ENCODE results near the gene POP5.

Gene POP5

DNA sequence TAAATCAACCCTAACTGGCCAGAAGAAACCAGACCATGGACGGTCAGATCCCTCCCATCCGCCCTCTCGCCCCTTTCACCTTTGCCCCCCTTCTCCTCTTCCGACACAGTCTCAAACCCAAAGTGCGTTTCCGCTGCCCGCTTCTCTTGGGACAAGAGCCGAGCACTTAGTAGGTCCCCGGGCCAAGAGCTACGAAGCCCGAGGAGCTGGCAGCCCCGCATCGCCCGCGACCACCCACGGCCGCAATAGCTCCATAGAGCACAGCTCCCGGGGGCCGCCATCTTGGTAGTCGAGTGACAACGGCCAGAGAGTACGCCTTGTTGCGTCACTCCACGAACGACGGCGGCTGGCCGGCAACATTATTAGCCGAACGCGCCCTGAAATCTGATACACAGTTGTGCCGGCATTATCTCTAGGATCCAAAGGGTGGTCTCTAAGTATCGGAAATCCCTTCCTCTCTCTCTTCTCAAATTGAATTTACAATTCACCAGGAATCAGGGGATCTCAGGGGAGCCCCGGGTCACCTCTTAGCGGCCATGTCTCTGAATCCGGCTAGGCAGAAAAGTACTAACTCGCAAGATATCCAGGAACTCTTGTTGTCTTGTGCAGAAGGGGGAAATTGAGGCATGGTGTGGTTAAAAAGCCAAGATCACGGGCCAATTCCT, 52.2 kb downstream of the POP5 start, which contains the start of gene COQ5 (continued):
- TF ChIP-seq ZNF518A (tag by site-specific recombination; conservative IDR thresholded peaks at IDR 0.05; ENCODE audit: low read depth) (peak; percentile 28), HOXC10 (CRISPR knock-in tag; IDR thresholded peaks at IDR 0.05) (no peak), ZNF157 (tag by site-specific recombination; IDR thresholded peaks at IDR 0.05) (no peak), KLF7 (tag by site-specific recombination; IDR thresholded peaks at IDR 0.05; ENCODE audit: borderline replicate concordance) (peak; percentile 54; the same call in 1 of the 2 replicates), ZNF155 (tag by site-specific recombination; IDR thresholded peaks at IDR 0.05) (no peak), ZNF223 (tag by site-specific recombination; IDR thresholded peaks at IDR 0.05) (peak; percentile 89), ZNF175 (tag by site-specific recombination; IDR thresholded peaks at IDR 0.05) (no peak), ZNF426 (tag by site-specific recombination; IDR thresholded peaks at IDR 0.05) (no peak), ZNF398 (tag by site-specific recombination; IDR thresholded peaks at IDR 0.05) (0 out of 2 replicates have a peak, but pooled peaks have one; percentile 47), ZNF184 (tag by site-specific recombination; IDR thresholded peaks at IDR 0.05) (0 out of 2 replicates have a peak, but pooled peaks have one; percentile 49), ZNF280D (tag by site-specific recombination; IDR thresholded peaks at IDR 0.05) (0 out of 2 replicates have a peak, but pooled peaks have one; percentile 67), ZFP69B (tag by site-specific recombination; IDR thresholded peaks at IDR 0.05) (no peak; the same call in 1 of the 2 replicates), ZBTB20 (tag by site-specific recombination; IDR thresholded peaks at IDR 0.05) (no peak; the same call in 1 of the 2 replicates), IKZF3 (tag by site-specific recombination; IDR thresholded peaks at IDR 0.05) (peak; percentile 75; the same call in 1 of the 2 replicates), PBX3 (CRISPR knock-in tag; IDR thresholded peaks at IDR 0.05) (no peak), ZEB2 (tag by site-specific recombination; IDR thresholded peaks at IDR 0.05) (peak; percentile 86)
- TF ChIP-seq, protein P1, sequence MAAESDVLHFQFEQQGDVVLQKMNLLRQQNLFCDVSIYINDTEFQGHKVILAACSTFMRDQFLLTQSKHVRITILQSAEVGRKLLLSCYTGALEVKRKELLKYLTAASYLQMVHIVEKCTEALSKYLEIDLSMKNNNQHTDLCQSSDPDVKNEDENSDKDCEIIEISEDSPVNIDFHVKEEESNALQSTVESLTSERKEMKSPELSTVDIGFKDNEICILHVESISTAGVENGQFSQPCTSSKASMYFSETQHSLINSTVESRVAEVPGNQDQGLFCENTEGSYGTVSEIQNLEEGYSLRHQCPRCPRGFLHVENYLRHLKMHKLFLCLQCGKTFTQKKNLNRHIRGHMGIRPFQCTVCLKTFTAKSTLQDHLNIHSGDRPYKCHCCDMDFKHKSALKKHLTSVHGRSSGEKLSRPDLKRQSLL (tag by site-specific recombination; IDR thresholded peaks at IDR 0.05): no peak
- TF ChIP-seq, protein P2, sequence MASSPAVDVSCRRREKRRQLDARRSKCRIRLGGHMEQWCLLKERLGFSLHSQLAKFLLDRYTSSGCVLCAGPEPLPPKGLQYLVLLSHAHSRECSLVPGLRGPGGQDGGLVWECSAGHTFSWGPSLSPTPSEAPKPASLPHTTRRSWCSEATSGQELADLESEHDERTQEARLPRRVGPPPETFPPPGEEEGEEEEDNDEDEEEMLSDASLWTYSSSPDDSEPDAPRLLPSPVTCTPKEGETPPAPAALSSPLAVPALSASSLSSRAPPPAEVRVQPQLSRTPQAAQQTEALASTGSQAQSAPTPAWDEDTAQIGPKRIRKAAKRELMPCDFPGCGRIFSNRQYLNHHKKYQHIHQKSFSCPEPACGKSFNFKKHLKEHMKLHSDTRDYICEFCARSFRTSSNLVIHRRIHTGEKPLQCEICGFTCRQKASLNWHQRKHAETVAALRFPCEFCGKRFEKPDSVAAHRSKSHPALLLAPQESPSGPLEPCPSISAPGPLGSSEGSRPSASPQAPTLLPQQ (tag by site-specific recombination; IDR thresholded peaks at IDR 0.05): peak; percentile 72
- TF ChIP-seq, protein P3, sequence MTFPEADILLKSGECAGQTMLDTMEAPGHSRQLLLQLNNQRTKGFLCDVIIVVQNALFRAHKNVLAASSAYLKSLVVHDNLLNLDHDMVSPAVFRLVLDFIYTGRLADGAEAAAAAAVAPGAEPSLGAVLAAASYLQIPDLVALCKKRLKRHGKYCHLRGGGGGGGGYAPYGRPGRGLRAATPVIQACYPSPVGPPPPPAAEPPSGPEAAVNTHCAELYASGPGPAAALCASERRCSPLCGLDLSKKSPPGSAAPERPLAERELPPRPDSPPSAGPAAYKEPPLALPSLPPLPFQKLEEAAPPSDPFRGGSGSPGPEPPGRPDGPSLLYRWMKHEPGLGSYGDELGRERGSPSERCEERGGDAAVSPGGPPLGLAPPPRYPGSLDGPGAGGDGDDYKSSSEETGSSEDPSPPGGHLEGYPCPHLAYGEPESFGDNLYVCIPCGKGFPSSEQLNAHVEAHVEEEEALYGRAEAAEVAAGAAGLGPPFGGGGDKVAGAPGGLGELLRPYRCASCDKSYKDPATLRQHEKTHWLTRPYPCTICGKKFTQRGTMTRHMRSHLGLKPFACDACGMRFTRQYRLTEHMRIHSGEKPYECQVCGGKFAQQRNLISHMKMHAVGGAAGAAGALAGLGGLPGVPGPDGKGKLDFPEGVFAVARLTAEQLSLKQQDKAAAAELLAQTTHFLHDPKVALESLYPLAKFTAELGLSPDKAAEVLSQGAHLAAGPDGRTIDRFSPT (tag by site-specific recombination; IDR thresholded peaks at IDR 0.05): peak; percentile 74
